Measurements from ENCODE around the gene ANKRD9. TPM values are rescaled to one million over a fixed set of nuclear protein-coding genes. Genes with fewer than 3 reads are reported as not detected.

Gene ANKRD9
- total RNA-seq, 1 donor from 2014 or later = 11.1 TPM

DNA sequence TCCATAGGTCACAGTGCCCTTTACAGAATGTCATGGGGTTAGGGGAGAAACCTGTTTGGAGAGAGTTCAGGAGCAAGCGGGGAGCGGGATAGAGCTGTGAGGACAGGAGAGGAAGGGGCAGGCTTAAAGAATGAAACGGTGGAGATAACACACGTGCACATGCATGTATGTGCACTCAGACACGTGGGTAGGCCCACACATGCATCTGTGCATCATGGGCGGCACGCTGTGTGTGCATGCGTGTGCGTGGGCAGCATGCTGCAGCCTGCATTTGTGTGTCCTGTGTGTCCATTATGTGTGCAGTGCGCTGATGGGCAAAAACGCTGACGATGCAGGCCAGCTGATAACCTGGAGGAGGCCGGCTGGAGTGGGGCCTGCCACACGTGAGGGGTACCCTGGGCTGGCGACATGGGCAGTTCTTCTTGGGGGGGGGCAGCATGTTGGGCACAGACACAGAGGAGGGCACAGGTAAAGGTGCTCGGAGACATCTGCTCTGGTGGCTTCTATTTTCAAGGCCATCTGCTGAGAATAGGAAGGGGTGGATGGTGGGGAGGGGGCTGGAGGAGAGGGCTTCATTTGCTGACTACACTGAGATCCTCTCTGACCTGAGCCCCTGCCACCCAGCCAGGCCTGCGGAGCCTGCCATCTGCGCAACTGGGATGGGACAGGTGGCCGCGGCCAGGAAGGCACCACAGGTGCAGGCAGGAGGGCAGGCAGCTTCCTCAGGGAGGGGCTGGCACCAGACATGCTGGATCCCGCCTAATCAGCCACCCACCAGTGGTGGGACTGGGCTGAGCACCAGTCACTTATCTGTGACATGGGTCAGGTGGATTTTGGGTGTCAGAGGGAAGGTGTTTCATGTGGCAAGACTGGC lies 4.6 kb upstream of the ANKRD9 start:
- DNase-seq (ENCODE audit: low spot score) = no peak

- DNase-seq (ENCODE audit: low spot score) = no peak
Measured at GRCh38 chr14:102512793-102513300, 3.3 kb upstream of the ANKRD9 start.

GRCh38 chr14:102511538-102511937 lies 2.0 kb upstream of the ANKRD9 start:
- no peak for DNase-seq (ENCODE audit: low spot score)

DNA sequence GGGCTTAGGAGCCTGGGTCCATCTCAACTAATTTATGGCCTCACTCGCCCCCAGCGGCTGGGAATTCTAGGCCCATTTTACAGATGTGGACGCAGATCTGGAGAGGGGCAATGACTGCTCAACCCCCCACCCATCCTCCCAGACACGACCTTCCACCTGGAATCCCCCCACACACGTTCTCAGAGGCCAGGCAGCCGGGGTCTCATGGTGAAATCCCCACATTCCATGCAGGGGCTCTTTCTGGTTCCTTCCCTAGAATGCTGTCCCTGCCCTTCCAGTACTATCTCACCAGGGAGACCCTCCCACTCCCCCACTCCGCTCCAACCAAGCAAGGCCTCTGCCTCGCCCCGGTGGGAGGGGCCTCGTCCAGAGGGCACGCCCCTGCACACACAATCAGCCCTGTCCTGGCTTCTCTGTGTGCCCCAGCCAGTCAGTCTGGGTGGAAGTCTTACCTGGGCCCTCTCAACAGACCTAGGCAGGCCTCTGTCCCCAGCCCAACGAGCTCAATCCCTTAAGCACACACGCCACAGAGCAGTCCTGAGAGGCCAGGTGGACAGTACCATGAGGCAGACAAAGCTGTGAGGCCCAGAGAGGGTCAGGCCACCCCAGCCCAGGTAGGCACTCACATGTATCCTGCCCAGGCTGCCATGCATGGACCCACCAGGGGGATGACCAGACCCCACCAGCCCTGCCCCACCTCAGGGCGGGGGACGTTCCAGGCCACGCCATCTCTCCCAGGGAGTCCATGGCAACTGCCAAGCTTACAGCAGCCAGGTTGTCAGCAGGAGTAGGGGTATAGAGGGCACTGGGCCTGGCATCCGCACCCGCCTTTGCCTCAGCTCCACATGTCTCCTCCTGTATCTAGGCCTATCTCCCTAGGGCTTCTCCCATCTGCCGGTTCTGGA lies 1.3 kb upstream of the ANKRD9 start:
- peak; percentile 42 for DNase-seq (ENCODE audit: low spot score)

DNA sequence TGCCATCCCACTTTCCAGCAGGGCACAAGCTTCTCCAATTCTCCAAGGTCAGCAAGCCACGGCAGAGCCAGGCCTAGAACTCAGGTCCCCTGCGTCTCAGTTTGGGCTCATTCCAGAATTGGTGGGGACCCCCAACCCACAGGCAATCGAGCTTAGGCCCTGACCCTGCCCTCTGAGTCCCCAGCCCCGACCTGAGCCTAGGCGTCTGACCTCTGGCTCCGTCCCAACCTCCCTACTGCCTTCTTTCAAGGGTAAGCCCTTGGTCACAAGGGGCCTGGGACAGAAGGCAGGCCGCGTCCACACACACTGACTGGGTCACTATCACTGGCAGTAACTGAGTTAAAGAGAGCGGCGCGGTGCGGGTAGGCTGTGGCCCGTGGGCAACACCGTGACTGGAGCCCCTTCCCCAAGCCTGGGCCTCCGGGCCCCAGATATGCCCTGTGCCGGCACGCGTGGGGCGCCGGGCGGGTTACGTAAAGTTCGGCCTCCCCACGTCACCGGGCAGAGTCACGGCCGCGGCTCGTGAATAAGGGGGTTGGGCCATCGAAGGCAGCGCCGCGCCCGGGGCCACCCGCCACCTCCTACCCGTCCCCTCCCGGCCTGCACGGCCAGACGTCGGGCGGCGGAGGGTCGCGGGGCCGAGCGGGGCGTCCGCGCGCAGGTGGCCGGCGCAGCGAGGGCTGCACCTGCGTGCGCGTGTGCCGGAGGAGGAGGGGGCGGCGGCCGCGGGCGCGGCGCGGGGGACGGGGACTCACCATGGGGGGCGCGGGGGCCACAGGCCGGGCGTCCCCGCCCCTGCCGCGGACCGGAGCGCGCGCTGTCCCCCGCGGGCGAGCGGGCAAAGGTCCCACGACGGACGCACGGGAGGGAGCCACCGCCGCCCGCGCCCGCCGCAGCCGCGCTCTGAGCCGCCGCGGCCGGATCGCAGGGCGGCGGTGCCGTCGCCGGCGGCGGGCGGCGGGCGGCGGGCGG lies 516 bp downstream of the ANKRD9 start:
- DNase-seq (ENCODE audit: low spot score) = no peak

GRCh38 chr14:102508410-102508773 lies 1.2 kb downstream of the ANKRD9 start:
- DNase-seq (ENCODE audit: low spot score) = no peak

- DNase-seq (ENCODE audit: low spot score) = no peak
Measured at GRCh38 chr14:102507857-102508312, 1.7 kb downstream of the ANKRD9 start.

DNA sequence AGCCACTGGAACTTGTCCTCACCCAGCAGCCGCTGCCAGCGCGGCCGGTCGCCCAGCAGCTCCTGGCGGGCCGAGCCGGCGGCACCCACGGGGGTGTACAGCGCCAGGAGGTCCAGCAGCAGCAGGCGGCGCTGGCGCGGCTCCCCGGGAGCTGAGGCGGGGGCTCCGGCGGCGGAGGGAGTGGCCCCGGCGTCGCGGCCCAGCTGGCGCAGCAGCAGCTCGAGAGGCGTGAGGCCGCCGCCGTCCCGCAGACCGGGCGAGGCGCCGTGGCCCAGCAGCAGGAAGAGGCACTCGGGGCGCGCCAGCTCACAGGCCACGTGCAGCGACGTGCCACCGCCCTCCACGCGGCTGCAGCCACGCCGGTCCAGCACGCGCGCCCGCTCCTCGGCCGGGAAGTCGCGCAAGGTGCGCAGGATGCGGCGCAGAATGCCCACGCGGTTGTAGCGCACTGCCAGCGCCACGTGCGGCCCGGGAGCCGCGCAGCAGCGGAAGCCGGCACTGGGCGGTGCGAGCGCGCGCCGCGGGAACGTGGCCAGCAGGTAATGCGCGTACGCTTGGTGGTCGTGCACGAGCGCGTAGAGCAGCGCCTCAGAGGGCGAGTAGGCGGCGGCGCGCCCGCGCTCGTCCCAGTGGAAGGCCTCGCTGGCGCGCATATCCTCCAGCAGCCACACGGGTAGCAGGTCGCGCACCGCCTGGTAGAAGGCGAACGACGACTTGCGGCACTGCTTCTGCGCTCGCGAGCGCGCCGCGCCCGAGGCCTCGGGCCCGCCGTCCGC lies 2.3 kb downstream of the ANKRD9 start:
- DNase-seq (ENCODE audit: low spot score) = no peak

DNA sequence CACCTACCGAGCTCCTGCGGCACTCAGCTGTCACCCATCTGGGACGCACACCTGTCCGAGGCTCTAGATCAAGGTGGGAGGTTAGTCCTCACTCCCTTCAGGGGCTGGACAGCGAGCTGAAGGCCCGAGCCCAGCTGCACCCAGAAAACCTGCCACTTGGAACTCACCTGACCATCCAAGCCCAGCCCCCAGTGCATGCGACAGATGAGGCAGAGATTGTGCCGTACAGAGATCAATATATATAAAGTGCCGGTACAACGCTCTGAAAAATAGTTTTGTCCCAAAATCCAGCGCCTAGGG lies 3.0 kb downstream of the ANKRD9 start:
- no peak for DNase-seq (ENCODE audit: low spot score)

DNA sequence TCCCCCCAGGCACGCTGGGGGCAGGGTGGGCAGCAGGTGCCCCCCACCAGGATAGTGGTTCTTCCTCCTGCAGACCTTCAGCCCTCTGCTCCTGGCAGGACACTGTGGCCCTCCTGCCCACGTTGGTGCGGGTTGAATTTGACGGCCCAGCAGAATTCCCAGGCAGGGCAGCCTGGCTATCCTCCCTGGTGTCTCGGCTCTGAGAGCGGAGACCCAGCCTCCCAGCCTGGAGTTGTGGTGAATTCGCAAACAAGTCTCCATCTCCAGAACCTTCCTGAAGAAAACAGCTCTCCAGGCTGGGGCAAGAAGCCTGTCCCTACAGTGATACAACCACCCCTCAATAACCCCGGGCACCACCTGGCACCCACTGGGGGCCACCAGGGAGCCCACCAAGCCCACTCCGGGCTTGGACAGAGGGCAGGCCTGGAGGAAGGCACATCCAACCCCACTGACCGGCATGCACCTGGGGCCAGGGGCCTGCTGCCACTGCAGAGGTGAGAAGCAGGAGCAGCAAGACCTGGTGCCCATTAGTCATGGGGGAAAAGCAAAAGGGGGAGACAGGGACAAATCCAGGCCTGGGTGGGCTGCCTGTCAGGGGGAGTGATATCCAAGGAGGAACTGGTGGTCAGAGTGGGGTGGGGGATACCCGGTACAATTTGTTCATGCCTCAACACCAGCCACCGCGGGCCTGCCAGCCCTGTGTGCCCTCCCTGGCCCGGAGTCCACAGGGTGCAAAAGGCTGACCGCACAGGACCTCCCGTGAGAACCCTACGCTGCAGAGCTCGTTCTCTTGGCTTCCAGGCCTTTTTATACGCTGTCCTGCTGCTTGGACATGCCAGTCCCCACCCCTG lies 3.6 kb downstream of the ANKRD9 start:
- DNase-seq (ENCODE audit: low spot score) = no peak

GRCh38 chr14:102505000-102505619 lies 4.5 kb downstream of the ANKRD9 start:
- DNase-seq (ENCODE audit: low spot score) = no peak

GRCh38 chr14:102504328-102504999 lies 5.1 kb downstream of the ANKRD9 start:
- no peak for DNase-seq (ENCODE audit: low spot score)

- no peak for DNase-seq (ENCODE audit: low spot score)
Measured at GRCh38 chr14:102503641-102504327, 5.8 kb downstream of the ANKRD9 start.

DNA sequence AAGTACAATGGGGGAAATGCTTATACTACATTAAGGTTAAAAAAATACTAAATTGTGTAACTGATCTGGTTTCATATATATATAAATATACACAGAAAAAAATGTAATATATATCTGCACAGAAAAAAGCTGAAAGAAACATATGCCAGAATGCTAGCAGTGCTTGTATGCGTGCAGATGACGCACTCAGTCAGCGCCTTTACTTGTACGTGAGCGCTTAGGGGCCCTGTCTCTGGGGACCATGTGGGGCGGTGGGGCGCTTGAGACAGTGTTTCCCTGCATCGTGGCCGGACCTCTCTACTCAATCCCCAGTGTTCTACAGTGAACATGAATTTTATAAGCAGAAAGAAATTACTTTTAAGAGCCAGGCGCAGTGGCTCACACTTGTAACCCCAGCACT lies 7.0 kb downstream of the ANKRD9 start:
- DNase-seq (ENCODE audit: low spot score) = no peak

GRCh38 chr14:102501751-102502315 lies 7.7 kb downstream of the ANKRD9 start:
- DNase-seq (ENCODE audit: low spot score) = no peak

DNA sequence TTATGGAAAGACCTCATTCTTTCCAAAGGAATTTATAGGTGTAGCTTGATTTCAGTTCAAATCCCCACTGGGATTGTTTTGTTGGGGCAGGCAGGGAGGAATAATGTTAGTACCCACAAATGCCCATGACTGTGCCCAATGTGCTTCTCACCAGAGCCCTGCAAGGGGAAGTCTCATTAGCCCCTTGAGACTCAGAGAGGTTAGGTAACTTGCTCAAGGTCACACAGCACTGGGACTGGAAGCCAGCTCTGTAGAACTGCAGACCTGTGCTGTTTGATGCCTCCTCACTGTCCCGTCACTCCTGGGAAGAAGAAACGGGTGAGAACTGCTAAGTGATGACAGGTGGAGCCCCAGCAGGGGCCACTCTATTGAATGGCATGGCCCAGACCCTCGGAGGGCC lies 8.9 kb downstream of the ANKRD9 start:
- DNase-seq (ENCODE audit: low spot score) = no peak

DNA sequence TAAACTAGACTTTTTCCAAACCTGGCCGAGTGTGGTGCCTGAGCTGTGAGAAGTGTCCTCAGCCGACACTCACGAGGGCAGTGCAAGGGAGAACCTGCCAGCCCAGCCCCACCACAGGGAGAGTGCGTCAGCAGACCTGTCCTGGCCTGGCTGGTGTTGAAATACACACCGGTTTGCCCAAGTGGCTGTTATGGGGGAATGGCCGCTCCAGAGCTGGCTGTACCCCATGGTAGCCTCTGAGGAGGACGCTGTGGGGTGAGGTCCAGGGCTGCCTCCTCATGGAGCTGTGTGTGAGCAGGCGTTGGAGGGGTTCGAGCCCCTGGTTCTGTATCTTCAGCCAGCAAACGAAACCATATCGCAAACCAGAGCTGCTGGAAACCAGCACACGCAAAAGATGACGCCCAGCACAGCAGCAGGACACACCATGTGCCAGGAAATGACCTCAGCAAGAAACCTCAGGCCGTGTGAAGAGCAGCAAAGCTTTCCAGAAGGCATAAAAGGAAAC lies 9.4 kb downstream of the ANKRD9 start:
- peak; percentile 38 for DNase-seq (ENCODE audit: low spot score)

All from umbilical cord (tissue), 2 donors.